SU-DHL-6 (cell line): Measurements from ENCODE around the gene TOM1.

Experiments
- H2AFZ ChIP-seq: fragments of 200-600 bp; sonication (generic); 2 replicates; pipeline ENCODE4 v1.6.1; 2014; ENCODE audit warnings: low read depth, mild to moderate bottlenecking, moderate library complexity, mixed read lengths, antibody characterized with exemption, low read length; ENCODE audit not compliant: severe bottlenecking
- H3F3A ChIP-seq: fragments of 200-600 bp; shearing (Covaris generic); 2 replicates; pipeline ENCODE4 v1.6.0; 2016; ENCODE audit warnings: antibody characterized with exemption, mild to moderate bottlenecking; ENCODE audit not compliant: insufficient read depth
- H3K27ac ChIP-seq: fragments of 200-600 bp; sonication (generic); 2 replicates; pipeline ENCODE4 v1.5.1; 2016; ENCODE audit warnings: low read depth, mild to moderate bottlenecking, low read length, moderate library complexity, mixed read lengths
- H3K27me3 ChIP-seq: fragments of 200-600 bp; sonication (generic), shearing (Covaris generic); 2 replicates; pipeline ENCODE4 v1.6.0; 2014; ENCODE audit warnings: mild to moderate bottlenecking, low read length
- H3K36me3 ChIP-seq: fragments of 200-600 bp; sonication (generic); 2 replicates; pipeline ENCODE4 v1.6.1; 2014; ENCODE audit warnings: mild to moderate bottlenecking, low read length, mixed read lengths
- H3K4me2 ChIP-seq: fragments of 300-600, 200-600 bp; shearing (Covaris generic), sonication (generic); 2 replicates; pipeline ENCODE4 v1.6.0; 2014; ENCODE audit warnings: low read length, low read depth, mild to moderate bottlenecking; ENCODE audit not compliant: poor library complexity, severe bottlenecking
- H3K4me3 ChIP-seq: fragments of 200-600 bp; sonication (generic); 2 replicates; pipeline ENCODE4 v1.5.1; 2014; ENCODE audit warnings: antibody characterized with exemption, low read length, mild to moderate bottlenecking, mixed read lengths; ENCODE audit not compliant: insufficient read depth, poor library complexity, severe bottlenecking
- H3K79me2 ChIP-seq: fragments of 200-600 bp; sonication (generic); 2 replicates; pipeline ENCODE4 v1.6.1; 2014; ENCODE audit warnings: mild to moderate bottlenecking, low read length, moderate library complexity; ENCODE audit not compliant: insufficient read depth
- H3K9ac ChIP-seq: fragments of 200-600 bp; sonication (generic); 2 replicates; pipeline ENCODE4 v1.7.0; 2014; ENCODE audit warnings: mild to moderate bottlenecking, low read length
- H3K9me2 ChIP-seq: fragments of 200-600 bp; sonication (generic); replicated peaks from 2 replicates; pipeline ENCODE4 v1.6.1; 2014; ENCODE audit warnings: low read length; ENCODE audit not compliant: insufficient read depth
- H3K9me3 ChIP-seq: fragments of 200-600 bp; sonication (generic); 2 replicates; pipeline ENCODE4 v1.6.1; 2014; ENCODE audit warnings: low read length, mixed read lengths; ENCODE audit not compliant: insufficient read depth
- H4K20me1 ChIP-seq: fragments of 200-600 bp; sonication (generic); 2 replicates; pipeline ENCODE4 v1.6.1; 2014; ENCODE audit warnings: low read depth, mild to moderate bottlenecking, antibody characterized with exemption, low read length, moderate library complexity, mixed read lengths
- EZH2phosphoT487 ChIP-seq: fragments of 200-600 bp; sonication (generic), shearing (Covaris generic); conservative IDR thresholded peaks from 2 replicates; pipeline ENCODE4 v1.6.1; 2018; ENCODE audit warnings: mild to moderate bottlenecking, antibody characterized with exemption, low read length, moderate library complexity, mixed read lengths
- TF ChIP-seq, protein P1 (sequence below): fragments of 200-600 bp; sonication (generic); IDR thresholded peaks from one replicate; pipeline ENCODE4 v1.5.1; 2017; ENCODE audit warnings: antibody characterized with exemption, mild to moderate bottlenecking, low read length, moderate library complexity; ENCODE audit not compliant: insufficient read depth, poor library complexity, severe bottlenecking

TOM1 gene

DNA sequence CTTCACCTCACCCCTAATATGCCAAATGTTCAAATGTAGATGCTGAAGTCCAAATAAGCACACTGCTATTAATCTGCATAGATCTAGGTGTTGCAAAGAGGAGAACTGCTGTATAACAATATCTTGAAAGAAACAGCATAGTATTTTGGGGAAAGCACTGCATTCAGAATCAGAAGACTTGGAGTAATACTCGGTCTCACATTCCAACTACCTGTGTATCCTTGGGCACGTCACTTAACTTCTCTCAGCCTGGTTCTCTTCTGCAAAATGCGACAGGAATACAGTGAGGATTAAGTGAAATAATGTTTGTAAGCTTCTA lies 42.7 kb upstream of the TOM1 start:
- Histone ChIP-seq H3K9me2 (no peaks in the 10 kb centered on the region), H3K9ac (peak overlapping the region; percentile 96), H3F3A (no peaks in the 10 kb centered on the region), H3K4me3 (peak overlapping the region; percentile 86), H2AFZ (peak overlapping the region; percentile 73), H3K9me3 (no peaks in the 10 kb centered on the region), H3K36me3 (no peaks in the 10 kb centered on the region), H3K27me3 (no peaks in the 10 kb centered on the region), H4K20me1 (no peaks in the 10 kb centered on the region), H3K4me2 (peak overlapping the region; percentile 73), H3K27ac (peak overlapping the region; percentile 72), H3K79me2 (peaks cover 41% of the 10 kb centered on the region)
- TF ChIP-seq, protein P1, sequence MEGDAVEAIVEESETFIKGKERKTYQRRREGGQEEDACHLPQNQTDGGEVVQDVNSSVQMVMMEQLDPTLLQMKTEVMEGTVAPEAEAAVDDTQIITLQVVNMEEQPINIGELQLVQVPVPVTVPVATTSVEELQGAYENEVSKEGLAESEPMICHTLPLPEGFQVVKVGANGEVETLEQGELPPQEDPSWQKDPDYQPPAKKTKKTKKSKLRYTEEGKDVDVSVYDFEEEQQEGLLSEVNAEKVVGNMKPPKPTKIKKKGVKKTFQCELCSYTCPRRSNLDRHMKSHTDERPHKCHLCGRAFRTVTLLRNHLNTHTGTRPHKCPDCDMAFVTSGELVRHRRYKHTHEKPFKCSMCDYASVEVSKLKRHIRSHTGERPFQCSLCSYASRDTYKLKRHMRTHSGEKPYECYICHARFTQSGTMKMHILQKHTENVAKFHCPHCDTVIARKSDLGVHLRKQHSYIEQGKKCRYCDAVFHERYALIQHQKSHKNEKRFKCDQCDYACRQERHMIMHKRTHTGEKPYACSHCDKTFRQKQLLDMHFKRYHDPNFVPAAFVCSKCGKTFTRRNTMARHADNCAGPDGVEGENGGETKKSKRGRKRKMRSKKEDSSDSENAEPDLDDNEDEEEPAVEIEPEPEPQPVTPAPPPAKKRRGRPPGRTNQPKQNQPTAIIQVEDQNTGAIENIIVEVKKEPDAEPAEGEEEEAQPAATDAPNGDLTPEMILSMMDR, result no peak

DNA sequence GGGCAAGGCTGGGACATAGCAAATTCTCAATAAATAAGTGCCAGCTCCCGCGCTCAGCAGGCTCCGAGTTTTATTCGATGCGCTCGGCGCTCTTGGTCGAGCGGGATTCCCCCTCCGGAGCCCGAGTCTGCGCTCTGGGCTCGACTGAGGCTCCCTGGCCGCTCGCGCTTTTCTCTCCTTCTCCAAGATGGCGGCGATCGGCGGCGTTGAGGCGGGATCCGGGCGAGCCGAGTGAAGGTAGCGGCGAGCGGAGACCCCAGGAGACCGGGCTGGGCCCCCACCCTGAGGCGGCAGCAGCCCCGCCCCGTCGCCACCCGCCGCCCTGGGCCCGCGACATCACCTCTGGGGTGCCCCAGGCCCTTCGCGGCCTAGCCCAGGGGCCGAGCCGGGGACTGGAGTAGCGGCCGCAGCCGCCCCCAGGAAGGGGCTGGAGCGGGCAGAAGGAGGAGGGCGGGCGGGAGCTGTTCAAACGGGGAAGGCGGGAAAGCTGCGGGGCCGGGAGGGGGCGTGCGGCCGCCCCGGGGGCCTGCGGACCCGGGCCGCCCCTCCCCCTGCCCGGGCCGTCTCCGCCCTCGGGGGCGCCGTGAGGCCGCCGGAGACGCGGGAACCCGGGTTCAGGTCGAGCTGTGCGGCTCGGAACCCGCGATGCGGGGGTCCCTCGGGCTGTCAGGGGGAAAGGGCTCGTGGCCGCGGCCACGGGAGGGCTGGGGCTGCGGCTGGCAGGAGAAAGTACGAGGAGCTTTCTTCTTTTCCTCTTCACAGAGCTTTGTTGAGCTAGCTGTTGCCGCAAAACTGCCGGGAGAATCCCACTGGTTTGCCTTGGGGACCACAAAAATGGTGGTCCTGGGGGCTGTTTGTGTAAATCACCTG lies 42.1 kb upstream of the TOM1 start, which contains the start of gene HMGXB4:
Gene HMGXB4 (plus strand): TSS at position 173 of the 870 bp plus-strand sequence. CDS start 4,898 bp downstream, outside the sequence.
- H3K4me3 ChIP-seq, result peak within 1 kb of the TSS; percentile 86
- H3K9ac ChIP-seq, result peak within 1 kb of the TSS; percentile 96
- no peaks in the 10 kb centered on the region for H3K36me3 ChIP-seq
- peak within 1 kb of the TSS; percentile 73 for H2AFZ ChIP-seq
- H3K27ac ChIP-seq, result peak within 1 kb of the TSS; percentile 72
- peak within 1 kb of the TSS; percentile 73 for H3K4me2 ChIP-seq
- H4K20me1 ChIP-seq, result no peaks in the 10 kb centered on the region
- TF ChIP-seq, protein P1, result no peak
- no peak for TF ChIP-seq EZH2phosphoT487
- H3F3A ChIP-seq, result no peaks in the 10 kb centered on the region
- H3K9me2 ChIP-seq, result no peaks in the 10 kb centered on the region
- no peaks in the 10 kb centered on the region for H3K9me3 ChIP-seq
- no peaks in the 10 kb centered on the region for H3K27me3 ChIP-seq
- peaks cover 46% of the 10 kb centered on the region for H3K79me2 ChIP-seq

DNA sequence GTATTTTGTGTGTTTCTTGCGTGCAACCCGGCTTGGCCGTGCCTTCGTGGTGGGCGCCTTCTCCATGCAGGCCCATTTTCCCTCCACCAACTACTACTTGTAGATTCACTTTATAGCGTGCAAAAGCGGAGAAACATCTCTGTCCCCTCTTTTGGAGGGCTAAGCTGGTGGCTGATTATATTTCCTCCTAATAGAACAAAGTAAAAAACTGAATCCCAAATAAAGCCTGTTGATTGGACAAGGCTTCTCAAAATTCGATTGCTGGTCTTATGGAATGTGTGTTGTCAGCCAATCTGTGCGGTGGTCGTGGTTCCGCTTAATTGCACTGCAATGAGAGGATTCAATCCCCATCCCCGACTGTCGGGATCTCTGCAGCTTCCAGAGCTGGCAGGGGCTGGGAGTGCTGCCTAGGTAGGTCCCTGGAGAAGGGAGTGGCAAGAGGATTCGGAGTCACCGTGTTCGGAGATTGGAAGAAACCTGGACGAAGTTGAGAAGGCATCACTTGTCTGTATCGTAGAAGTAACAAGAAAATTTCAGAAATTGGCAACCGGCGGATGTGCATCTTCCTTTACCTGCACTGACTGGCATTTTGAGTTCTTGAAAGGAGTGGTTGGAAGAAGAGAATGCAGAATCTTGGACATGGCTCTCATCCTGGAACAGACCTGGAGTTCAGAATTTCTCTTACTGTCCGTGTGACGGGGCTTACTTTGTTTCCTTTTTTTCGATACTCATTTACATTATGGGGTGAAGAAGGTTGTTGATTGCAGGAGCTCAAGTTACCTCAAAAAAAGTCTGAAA lies 41.3 kb upstream of the TOM1 start:
- peaks cover 47% of the 10 kb centered on the region for H3K79me2 ChIP-seq
- peak overlapping the region; percentile 73 for H2AFZ ChIP-seq
- TF ChIP-seq, protein P1, result no peak
- TF ChIP-seq EZH2phosphoT487, result no peak
- H3K9me2 ChIP-seq, result no peaks in the 10 kb centered on the region
- H3K27me3 ChIP-seq, result no peaks in the 10 kb centered on the region
- no peaks in the 10 kb centered on the region for H3F3A ChIP-seq
- no peaks in the 10 kb centered on the region for H4K20me1 ChIP-seq
- H3K36me3 ChIP-seq, result peaks cover 7% of the 10 kb centered on the region; the same call in 1 of the 2 replicates
- peak overlapping the region; percentile 73 for H3K4me2 ChIP-seq
- H3K27ac ChIP-seq, result peak overlapping the region; percentile 72
- peak overlapping the region; percentile 86 for H3K4me3 ChIP-seq
- H3K9me3 ChIP-seq, result no peaks in the 10 kb centered on the region
- peak overlapping the region; percentile 96 for H3K9ac ChIP-seq
